A549 (cell line): ENCODE data around the gene GPX2. TPM values are rescaled to one million over a fixed set of nuclear protein-coding genes. Genes with fewer than 3 reads are reported as not detected.

Experiments
- polyA plus RNA-seq, 4 experiments: library from polyadenylated mRNA; depleted of rRNA in 3 of 4; stranded (reverse); fragments of >200 nt; fragmentation: RNase III in 1 of 4; extraction: RNeasy Plus Mini Kit Qiagen cat#74134 plus additional on column Dnase treatment in 1 of 4; gene quantifications; 2 replicates in 3 of 4; 3 replicates in 1 of 4; pipeline ENCODE4 v1.2.3, GENCODE V29; 2011 to 2017
- small RNA-seq, 6 experiments: library from RNA; depleted of rRNA; stranded (forward); fragments of <200 nt; gene quantifications; one replicate each; pipeline ENCODE3, GENCODE V24; 2012

The GPX2 gene
- polyA plus RNA-seq, 2 of the 4 experiments (the other 2 are of a cell fraction): 382 to 876 TPM

Small RNA genes within 50 kb of the gene (small RNA-seq; reads per million reads assigned to genes)
- gene RPPH1-2P: 0 to 0.43 (median 0) reads per million in 6 experiments

Other genes starting within 250 kb of the GPX2 start
- gene PLEKHG3, start 238.3 kb downstream of the GPX2 start, polyA plus RNA-seq (2011; rRNA removed): 29.8 and 30.5 TPM in 2 replicates
- 21.9 to 26.4 TPM (median 23.2 TPM) in 3 replicates for gene PLEKHG3, start 238.3 kb downstream of the GPX2 start, polyA plus RNA-seq (2017; fragmentation: RNase III; extraction: RNeasy Plus Mini Kit Qiagen cat#74134 plus additional on column Dnase treatment)
- 0.24 and 0.27 TPM in 2 replicates for gene SPTB, start 62.8 kb downstream of the GPX2 start, polyA plus RNA-seq (2011; rRNA removed)
- 1.4 to 2.1 TPM (median 1.9 TPM) in 3 replicates for gene SPTB, start 62.8 kb downstream of the GPX2 start, polyA plus RNA-seq (2017; fragmentation: RNase III; extraction: RNeasy Plus Mini Kit Qiagen cat#74134 plus additional on column Dnase treatment)
- 115 and 153 TPM in 2 replicates for gene CHURC1, start 28.3 kb downstream of the GPX2 start, polyA plus RNA-seq (2011; rRNA removed)
- 150 to 151 TPM (median 151 TPM) in 3 replicates for gene CHURC1, start 28.3 kb downstream of the GPX2 start, polyA plus RNA-seq (2017; fragmentation: RNase III; extraction: RNeasy Plus Mini Kit Qiagen cat#74134 plus additional on column Dnase treatment)
- 32.2 and 33.1 TPM in 2 replicates for gene RAB15, start 29.6 kb upstream of the GPX2 start, polyA plus RNA-seq (2011; rRNA removed)
- 27.1 to 35.1 TPM (median 31.6 TPM) in 3 replicates for gene RAB15, start 29.6 kb upstream of the GPX2 start, polyA plus RNA-seq (2017; fragmentation: RNase III; extraction: RNeasy Plus Mini Kit Qiagen cat#74134 plus additional on column Dnase treatment)
- 28.5 and 35.8 TPM in 2 replicates for gene FNTB, start 44.1 kb upstream of the GPX2 start, polyA plus RNA-seq (2011; rRNA removed)
- gene FNTB, start 44.1 kb upstream of the GPX2 start, polyA plus RNA-seq (2017; fragmentation: RNase III; extraction: RNeasy Plus Mini Kit Qiagen cat#74134 plus additional on column Dnase treatment): 31.2 to 41.9 TPM (median 37.3 TPM) in 3 replicates
- gene MAX, start 159.8 kb upstream of the GPX2 start, polyA plus RNA-seq (2011; rRNA removed): 42.9 and 53.2 TPM in 2 replicates
- gene MAX, start 159.8 kb upstream of the GPX2 start, polyA plus RNA-seq (2017; fragmentation: RNase III; extraction: RNeasy Plus Mini Kit Qiagen cat#74134 plus additional on column Dnase treatment): 37.3 to 44.0 TPM (median 37.5 TPM) in 3 replicates